ENCODE data around the gene ATOSB. TPM values are rescaled to one million over a fixed set of nuclear protein-coding genes. Genes with fewer than 3 reads are reported as not detected.

Gene ATOSB
- total and polyA plus RNA-seq, 2 of the 8 experiments (the other 6 are each of a cell fraction or from before 2014, with no cell fraction given) = 6.9 to 10.4 TPM

GRCh38 chr9:35111001-35111933 is 4.4 kb downstream of the ATOSB start:
- Histone ChIP-seq H3K23me2 (ENCODE audit: low read depth, low read length) (peaks cover 18% of the 10 kb centered on the region; the same call in 1 of the 2 replicates), H2AK5ac (ENCODE audit: low read depth, low read length) (0 out of 2 replicates have a peak overlapping the region, but pooled peaks have one; percentile 24), H2BK20ac (ENCODE audit: low read length) (no peak overlapping the region), H4K5ac (ENCODE audit: insufficient read length, low read depth, low read length) (no peak overlapping the region), H4K91ac (replicated peaks; ENCODE audit: insufficient read length, low read length) (no peak overlapping the region), H3K79me2 (ENCODE audit: control insufficient read depth in 1 of 2, insufficient read depth in 2 of 2, low read length in 2 of 2) (no peaks in the 10 kb centered on the region; a peak in 1 of 4 replicates), H3K14ac (ENCODE audit: insufficient read length) (no peak overlapping the region), H3K4ac (replicated peaks; ENCODE audit: insufficient read length, low read depth, low read length) (no peak overlapping the region), H3K79me1 (ENCODE audit: low read depth, low read length) (no peaks in the 10 kb centered on the region), H4K20me1 (replicated peaks in 1 of 2; ENCODE audit: control insufficient read depth in 1 of 2, insufficient read depth in 2 of 2, low read length in 2 of 2) (peaks cover 4 to 5% of the 10 kb centered on the region in 2 experiments), H2BK5ac (ENCODE audit: low read depth, low read length) (no peak overlapping the region; the same call in 1 of the 2 replicates), H2BK15ac (ENCODE audit: low read length) (no peak overlapping the region), H3K18ac (ENCODE audit: extremely low read depth, low read length) (no peak overlapping the region; the same call in 1 of the 2 replicates), H2BK12ac (ENCODE audit: low read depth, low read length) (no peak overlapping the region), H3K9me3 (ENCODE audit: insufficient read depth in 2 of 2, low read depth in 1 of 2, low read length in 1 of 2) (no peaks in the 10 kb centered on the region), H3K4me2 (ENCODE audit: insufficient read depth in 1 of 2, low read depth in 2 of 2, low read length in 2 of 2) (peak overlapping the region; percentile 64 to 93), H2AFZ (ENCODE audit: low read length) (no peak overlapping the region), H3K9ac (replicated peaks in 1 of 4; ENCODE audit: extremely low read depth in 1 of 4, low read depth in 3 of 4, low read length in 3 of 4) (peak overlapping the region in 3 of 4 experiments; percentile 16 to 36 (median 29); a peak in 3 of 7 replicates), H2BK120ac (replicated peaks; ENCODE audit: low read depth, low read length) (no peak overlapping the region), H3K4me3 (ENCODE audit: extremely low read depth in 1 of 4, insufficient read depth in 2 of 4, low read depth in 3 of 4, low read length in 4 of 4) (peak overlapping the region; percentile 53 to 87 (median 79)), H3K4me1 (replicated peaks in 1 of 4; ENCODE audit: control insufficient read depth in 3 of 4, insufficient read depth in 4 of 4, low read length in 3 of 4) (peaks cover 4 to 21% (median 10%) of the 10 kb centered on the region in 4 experiments; a peak in 6 of 7 replicates), H4K8ac (ENCODE audit: extremely low read depth, insufficient read depth, low read length) (no peak overlapping the region), H3K27me3 (replicated peaks in 1 of 4; ENCODE audit: control insufficient read depth in 3 of 4, extremely low read depth in 1 of 4, insufficient read depth in 3 of 4, low read length in 3 of 4) (no peaks in the 10 kb centered on the region), H3K56ac (replicated peaks; ENCODE audit: insufficient read length, low read depth, low read length) (no peak overlapping the region), H3K27ac (ENCODE audit: low read depth, low read length) (no peak overlapping the region), H3K23ac (ENCODE audit: insufficient read length) (no peak overlapping the region), H3K36me3 (ENCODE audit: control insufficient read depth in 2 of 4, insufficient read depth in 4 of 4, low read length in 3 of 4) (peaks cover 0 to 2% (median 0%) of the 10 kb centered on the region in 4 experiments; a peak in 2 of 8 replicates)
- ChIA-PET CTCF (ENCODE audit: partially characterized antibody) (interaction anchor here (0.6 to 1.5 kb wide), 4 partner anchors 8 to 138 kb away, joined by 3 to 5 read pairs (median 4); no protein-coding TSS in a partner anchor), POLR2A (ENCODE audit: partially characterized antibody) (interaction anchor here (0.7 to 10.3 kb wide), 6 partner anchors 11 to 122 kb away, joined by 3 to 151 read pairs (median 4); partner anchors contain the start of genes DNAJB5, FANCG, PIGO and STOML2)
- FAIRE-seq (peak; percentile 87), DNase-seq (ENCODE audit: low read depth in 1 of 2, low spot score in 2 of 2) (peak; percentile 89 to 98)
- 7% methylated on average over 22 of the region's 57 CpGs; no CpG with 5 or more reads in 1 of the 2 experiments for WGBS, 2 experiments (ENCODE audit: extremely low coverage in 1 of 2, insufficient coverage in 1 of 2, insufficient read length in 1 of 2, insufficient replicate concordance in 2 of 2, low coverage in 1 of 2, low lambda C conversion rate in 2 of 2, missing lambda C conversion rate in 1 of 2)
- TF ChIP-seq PHF8 (conservative IDR thresholded peaks at IDR 0.05; ENCODE audit: low read depth, low read length) = peak; percentile 55; the same call in 1 of the 2 replicates
- TF ChIP-seq TAF1 (IDR thresholded peaks at IDR 0.05; ENCODE audit: low read depth, low read length) = 0 out of 2 replicates have a peak, but pooled peaks have one; percentile 40
- no peak for TF ChIP-seq SUZ12 (IDR thresholded peaks at IDR 0.05; ENCODE audit: low read length)
- 0 out of 3 replicates have a peak, but pooled peaks of 1 of the 2 experiments have one; percentile 21 for TF ChIP-seq POLR2A (IDR thresholded peaks at IDR 0.05; ENCODE audit: control extremely low read depth in 1 of 2, low read depth in 2 of 2, low read length in 2 of 2)
- TF ChIP-seq, protein P1, sequence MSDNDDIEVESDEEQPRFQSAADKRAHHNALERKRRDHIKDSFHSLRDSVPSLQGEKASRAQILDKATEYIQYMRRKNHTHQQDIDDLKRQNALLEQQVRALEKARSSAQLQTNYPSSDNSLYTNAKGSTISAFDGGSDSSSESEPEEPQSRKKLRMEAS (IDR thresholded peaks at IDR 0.05) = no peak
- no peak for TF ChIP-seq KDM5A (IDR thresholded peaks at IDR 0.05; ENCODE audit: low read length)
- TF ChIP-seq TCF12 (IDR thresholded peaks at IDR 0.05; ENCODE audit: low read depth, low read length) = no peak
- no peak for TF ChIP-seq BACH1 (IDR thresholded peaks at IDR 0.05; ENCODE audit: low read length)
- TF ChIP-seq KDM4A (IDR thresholded peaks at IDR 0.05; ENCODE audit: low read depth, low read length, severe bottlenecking) = no peak
- 0 out of 2 replicates have a peak, but pooled peaks have one; percentile 40 for TF ChIP-seq SP4 (IDR thresholded peaks at IDR 0.05; ENCODE audit: low read length)

Data from H1 (cell line).